Fibroblast of the conjunctiva (primary cell): ENCODE measurements around the gene AKIRIN2.
"Not testable (repeated sequence)": the region's sequence is repeated elsewhere in the genome, so short reads cannot be mapped to it uniquely, and the experiment has no call there.

Experiments used
- DNase-seq: peaks from one replicate; pipeline ENCODE4 v3.0.0-alpha.2; 2010; ENCODE audit warnings: low read depth

The AKIRIN2 gene

GRCh38 chr6:87718662-87719433 is 16.8 kb upstream of the AKIRIN2 start:
- DNase-seq: no peak

GRCh38 chr6:87716928-87717614 is 15.0 kb upstream of the AKIRIN2 start:
- no peak for DNase-seq

GRCh38 chr6:87714093-87714842 is 12.2 kb upstream of the AKIRIN2 start:
- DNase-seq: no peak

GRCh38 chr6:87712713-87713112 is 10.7 kb upstream of the AKIRIN2 start:
- DNase-seq: not testable (repeated sequence)

GRCh38 chr6:87710090-87710489 is 8.1 kb upstream of the AKIRIN2 start:
- DNase-seq: no peak

- not testable (repeated sequence) for DNase-seq
Measured at GRCh38 chr6:87708581-87709427, 6.8 kb upstream of the AKIRIN2 start.

- no peak for DNase-seq
Measured at GRCh38 chr6:87706187-87706966, 4.3 kb upstream of the AKIRIN2 start.

GRCh38 chr6:87705070-87705691 is 3.1 kb upstream of the AKIRIN2 start:
- DNase-seq: no peak

GRCh38 chr6:87703039-87703438 is 1.0 kb upstream of the AKIRIN2 start:
- not testable (repeated sequence) for DNase-seq

GRCh38 chr6:87702589-87702945 is 534 bp upstream of the AKIRIN2 start:
- DNase-seq: no peak

GRCh38 chr6:87701344-87701675 is 723 bp downstream of the AKIRIN2 start:
- DNase-seq: no peak

- DNase-seq: peak; percentile 50
Measured at GRCh38 chr6:87700397-87701343, 1.4 kb downstream of the AKIRIN2 start.

GRCh38 chr6:87699576-87699975 is 2.5 kb downstream of the AKIRIN2 start:
- DNase-seq: no peak

GRCh38 chr6:87698547-87699006 is 3.5 kb downstream of the AKIRIN2 start:
- DNase-seq: no peak

GRCh38 chr6:87697581-87698546 is 4.2 kb downstream of the AKIRIN2 start:
- DNase-seq: peak; percentile 87

GRCh38 chr6:87696817-87697216 is 5.2 kb downstream of the AKIRIN2 start:
- DNase-seq: not testable (repeated sequence)

- DNase-seq: no peak
Measured at GRCh38 chr6:87692086-87692485, 9.9 kb downstream of the AKIRIN2 start.

GRCh38 chr6:87690441-87690840 is 11.6 kb downstream of the AKIRIN2 start:
- DNase-seq: no peak
